GM12875 (cell line): Measurements from ENCODE around the gene PA2G4.

ENCODE experiments used
- H3K4me3 ChIP-seq: one replicate; pipeline ENCODE4 v1.5.1; 2011; ENCODE audit warnings: low read depth, low read length, control low read depth
- CTCF ChIP-seq: IDR thresholded peaks from 2 replicates; pipeline ENCODE4 v1.5.1; 2011; ENCODE audit warnings: low read depth, mild to moderate bottlenecking, control low read depth, inconsistent platforms, low read length, moderate library complexity, borderline replicate concordance; ENCODE audit not compliant: insufficient read depth

PA2G4 gene

DNA sequence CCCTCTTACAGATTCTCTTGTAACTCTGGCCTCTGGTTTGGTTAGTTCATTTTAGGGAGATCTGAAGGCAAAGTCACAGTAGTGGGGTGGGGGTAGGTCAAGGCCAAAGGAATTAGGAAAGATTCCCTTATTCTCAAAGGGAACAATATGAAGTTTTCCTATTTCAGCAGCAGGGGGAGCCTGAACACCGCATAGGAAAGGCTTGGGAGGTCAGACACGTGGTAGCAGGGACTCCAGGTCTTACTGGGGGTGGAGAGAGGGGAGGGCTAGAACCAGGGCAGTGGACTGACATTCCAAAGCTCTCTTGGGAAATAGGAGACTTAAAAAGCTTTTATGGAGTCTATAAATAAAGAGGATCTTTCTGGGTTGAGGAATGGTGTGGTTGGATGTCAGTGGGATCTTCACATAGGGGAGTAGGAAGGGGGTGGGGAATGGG lies 15.0 kb downstream of the PA2G4 start:
- H3K4me3 ChIP-seq: no peak overlapping the region
- peak; percentile 61; the same call in 1 of the 2 replicates for TF ChIP-seq CTCF

GRCh38 chr12:56120158-56120846 lies 15.9 kb downstream of the PA2G4 start:
- TF ChIP-seq CTCF: no peak
- no peak overlapping the region for H3K4me3 ChIP-seq

DNA sequence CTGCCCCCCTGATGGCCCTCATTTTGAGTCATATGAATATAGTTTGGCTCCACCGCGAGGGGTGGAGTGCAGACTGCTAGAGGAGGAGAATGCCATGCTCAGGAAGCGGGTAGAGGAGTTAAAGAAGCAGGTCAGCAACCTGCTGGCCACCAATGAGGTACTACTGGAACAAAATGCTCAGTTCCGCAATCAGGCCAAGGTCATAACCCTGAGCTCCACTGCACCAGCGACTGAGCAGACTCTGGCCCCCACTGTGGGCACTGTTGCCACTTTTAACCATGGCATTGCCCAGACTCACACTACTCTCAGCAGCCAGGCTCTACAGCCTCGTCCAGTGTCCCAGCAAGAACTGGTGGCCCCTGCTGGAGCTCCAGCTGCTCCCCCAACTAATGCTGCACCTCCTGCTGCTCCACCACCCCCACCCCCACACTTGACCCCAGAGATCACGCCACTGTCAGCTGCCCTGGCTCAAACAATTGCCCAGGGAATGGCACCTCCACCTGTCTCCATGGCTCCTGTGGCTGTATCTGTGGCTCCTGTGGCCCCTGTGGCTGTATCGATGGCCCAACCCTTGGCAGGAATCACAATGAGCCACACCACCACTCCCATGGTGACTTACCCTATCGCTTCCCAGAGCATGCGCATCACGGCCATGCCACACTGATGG lies 17.0 kb downstream of the PA2G4 start:
- TF ChIP-seq CTCF: no peak
- H3K4me3 ChIP-seq: no peak overlapping the region

GRCh38 chr12:56122637-56123036 lies 18.3 kb downstream of the PA2G4 start:
- no peak for TF ChIP-seq CTCF
- H3K4me3 ChIP-seq: no peak overlapping the region

DNA sequence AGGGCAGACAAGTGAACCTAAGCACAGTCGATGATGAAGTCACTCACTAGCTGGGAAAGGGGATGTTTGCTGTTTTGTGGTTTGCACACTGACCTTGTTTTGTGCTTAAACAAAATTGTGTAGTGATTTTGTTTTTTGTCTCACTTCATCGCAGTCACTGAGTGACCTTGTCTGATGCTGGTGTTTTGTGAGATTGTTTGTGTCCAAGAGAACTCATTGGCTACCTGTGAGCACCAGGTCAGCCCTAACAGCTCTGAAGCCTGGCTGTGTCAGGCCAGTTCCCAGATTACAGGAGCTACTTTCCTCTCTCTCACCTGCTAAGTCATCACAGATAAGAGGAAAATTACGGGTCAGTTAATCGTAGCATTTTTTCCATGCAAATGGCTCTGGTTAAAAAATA lies 19.8 kb downstream of the PA2G4 start:
- no peak overlapping the region for H3K4me3 ChIP-seq
- TF ChIP-seq CTCF: no peak

DNA sequence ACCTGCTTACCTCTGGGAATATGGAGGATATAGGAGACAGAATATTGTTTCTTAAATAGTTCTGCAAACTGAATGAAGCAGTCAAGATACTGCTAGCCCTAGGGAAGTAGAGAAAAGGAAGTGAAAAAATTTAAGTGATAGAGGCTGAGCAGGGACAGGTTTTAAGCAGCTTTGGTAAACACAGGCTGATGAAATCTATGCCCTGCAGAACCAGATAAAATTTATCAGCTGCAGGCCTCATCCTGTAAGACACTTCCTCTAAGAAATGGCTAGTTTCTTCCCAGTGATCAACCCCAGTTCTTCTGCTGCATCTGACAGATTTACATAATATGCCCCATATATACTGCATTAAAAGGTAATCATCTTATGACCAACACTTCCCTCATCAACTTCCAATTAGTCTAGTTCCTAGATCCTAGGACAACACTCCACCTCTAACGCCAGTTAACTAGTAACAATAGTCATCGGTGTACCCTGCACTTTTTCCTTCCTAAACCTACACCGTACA lies 22.4 kb downstream of the PA2G4 start:
- H3K4me3 ChIP-seq: no peak overlapping the region
- TF ChIP-seq CTCF: no peak

- peak overlapping the region; percentile 24 for H3K4me3 ChIP-seq
- TF ChIP-seq CTCF: no peak
Measured at GRCh38 chr12:56127485-56127887, 23.1 kb downstream of the PA2G4 start.
